GM21526 (cell line): ENCODE data around the gene TMC4.

Experiments
- ATAC-seq: cut with Tn5 transposase; IDR thresholded peaks from one replicate; pipeline ENCODE4 v1.9.1; 2021; ENCODE audit warnings: moderate library complexity; ENCODE audit not compliant: unreplicated experiment, low FRiP score

The TMC4 gene

GRCh38 chr19:54158812-54159351 lies 14.1 kb downstream of the TMC4 start:
- no peak for ATAC-seq

- ATAC-seq, result no peak
Observed at GRCh38 chr19:54156953-54157352, 16.0 kb downstream of the TMC4 start.

- no peak for ATAC-seq
Observed at GRCh38 chr19:54156490-54156889, 16.5 kb downstream of the TMC4 start.

- ATAC-seq, result no peak
Observed at GRCh38 chr19:54155694-54156093, 17.3 kb downstream of the TMC4 start.

- ATAC-seq, result no peak
Observed at GRCh38 chr19:54154603-54155345, 18.2 kb downstream of the TMC4 start.

GRCh38 chr19:54153731-54154326 lies 19.1 kb downstream of the TMC4 start:
- no peak for ATAC-seq

GRCh38 chr19:54152878-54153524 lies 20.0 kb downstream of the TMC4 start:
- ATAC-seq, result no peak

- no peak for ATAC-seq
Observed at GRCh38 chr19:54152267-54152666, 20.7 kb downstream of the TMC4 start.

GRCh38 chr19:54151362-54152035 lies 21.5 kb downstream of the TMC4 start:
- no peak for ATAC-seq

GRCh38 chr19:54149021-54149812 lies 23.7 kb downstream of the TMC4 start:
- ATAC-seq, result no peak

GRCh38 chr19:54148158-54148557 lies 24.8 kb downstream of the TMC4 start:
- no peak for ATAC-seq

- no peak for ATAC-seq
Observed at GRCh38 chr19:54147676-54148075, 25.3 kb downstream of the TMC4 start.

- ATAC-seq, result no peak
Observed at GRCh38 chr19:54145541-54146158, 27.3 kb downstream of the TMC4 start.

GRCh38 chr19:54142166-54142780 lies 30.7 kb downstream of the TMC4 start:
- ATAC-seq, result no peak

GRCh38 chr19:54141356-54141755 lies 31.6 kb downstream of the TMC4 start:
- no peak for ATAC-seq

GRCh38 chr19:54138489-54139256 lies 34.3 kb downstream of the TMC4 start:
- no peak for ATAC-seq

GRCh38 chr19:54137699-54138488 lies 35.1 kb downstream of the TMC4 start, which contains the start of gene CNOT3:
TSS of gene CNOT3 (plus strand) at chr19:54137762. CDS start at chr19:54142979, 5,217 bp downstream.
- ATAC-seq, result no peak
